ENCODE results near the gene SLC24A3. TPM values are rescaled to one million over a fixed set of nuclear protein-coding genes. Genes with fewer than 3 reads are reported as not detected.

The SLC24A3 gene
- total RNA-seq, 1 experiment from 2014 or later, result 0.14 TPM

GRCh38 chr20:19446246-19446645 is 233.8 kb downstream of the SLC24A3 start:
- ChIA-PET CTCF (no interaction called here), POLR2A (no interaction called here)
- no peak overlapping the region for H3K4me3 ChIP-seq (ENCODE audit: low read depth, low read length)
- intact Hi-C loops (cut with micrococcal nuclease; ENCODE audit: unreplicated experiment), result no loop called here
- no peaks in the 10 kb centered on the region for H3K4me1 Mint-ChIP-seq (ENCODE audit: low read depth, unreplicated experiment)
- no peak overlapping the region for H3K27ac Mint-ChIP-seq (ENCODE audit: unreplicated experiment)
- H3K27me3 Mint-ChIP-seq (ENCODE audit: insufficient read depth, unreplicated experiment), result peaks cover 5% of the 10 kb centered on the region
- no peak for DNase-seq
- no peaks in the 10 kb centered on the region for H3K27me3 ChIP-seq (replicated peaks; ENCODE audit: control insufficient read depth, insufficient read depth, low read length)
- peaks cover 8% of the 10 kb centered on the region for H3K9me3 ChIP-seq
- no peaks in the 10 kb centered on the region for H3K9me3 Mint-ChIP-seq (ENCODE audit: unreplicated experiment)
- H3K4me1 ChIP-seq, result no peaks in the 10 kb centered on the region
- TF ChIP-seq CTCF (IDR thresholded peaks at IDR 0.05; ENCODE audit: insufficient read depth in 1 of 2, low read depth in 1 of 2, low read length in 1 of 2, severe bottlenecking in 1 of 2, unreplicated experiment in 1 of 2), result no peak
- no peaks in the 10 kb centered on the region for H3K36me3 Mint-ChIP-seq (ENCODE audit: insufficient read depth, unreplicated experiment)
- H3K36me3 ChIP-seq (ENCODE audit: control insufficient read depth, insufficient read depth, low read length), result no peaks in the 10 kb centered on the region
- H3K4me3 Mint-ChIP-seq (ENCODE audit: unreplicated experiment), result no peak overlapping the region
- BruUV-seq (replicated peaks), result no TSS peak

GRCh38 chr20:19448632-19449031 is 236.2 kb downstream of the SLC24A3 start:
- intact Hi-C loops (cut with micrococcal nuclease; ENCODE audit: unreplicated experiment), result no loop called here

GRCh38 chr20:19449051-19449450 is 236.6 kb downstream of the SLC24A3 start:
- H3K4me1 ChIP-seq, result no peaks in the 10 kb centered on the region
- H3K36me3 ChIP-seq (ENCODE audit: control insufficient read depth, insufficient read depth, low read length), result no peaks in the 10 kb centered on the region
- intact Hi-C loops (cut with micrococcal nuclease; ENCODE audit: unreplicated experiment), result no loop called here
- H3K4me1 Mint-ChIP-seq (ENCODE audit: low read depth, unreplicated experiment), result no peaks in the 10 kb centered on the region
- ChIA-PET POLR2A (no interaction called here), CTCF (no interaction called here)
- H3K36me3 Mint-ChIP-seq (ENCODE audit: insufficient read depth, unreplicated experiment), result no peaks in the 10 kb centered on the region
- peaks cover 5% of the 10 kb centered on the region for H3K27me3 Mint-ChIP-seq (ENCODE audit: insufficient read depth, unreplicated experiment)
- H3K9me3 Mint-ChIP-seq (ENCODE audit: unreplicated experiment), result no peaks in the 10 kb centered on the region
- H3K9me3 ChIP-seq, result no peaks in the 10 kb centered on the region
- no peak overlapping the region for H3K4me3 ChIP-seq (ENCODE audit: low read depth, low read length)
- BruUV-seq (replicated peaks), result no TSS peak
- no peak overlapping the region for H3K4me3 Mint-ChIP-seq (ENCODE audit: unreplicated experiment)
- no peaks in the 10 kb centered on the region for H3K27me3 ChIP-seq (replicated peaks; ENCODE audit: control insufficient read depth, insufficient read depth, low read length)
- no peak overlapping the region for H3K27ac Mint-ChIP-seq (ENCODE audit: unreplicated experiment)
- DNase-seq, result no peak
- TF ChIP-seq CTCF (IDR thresholded peaks at IDR 0.05; ENCODE audit: insufficient read depth in 1 of 2, low read depth in 1 of 2, low read length in 1 of 2, severe bottlenecking in 1 of 2, unreplicated experiment in 1 of 2), result no peak

More at GRCh38 chr20:19448632-19449031, 236.2 kb downstream of the SLC24A3 start:
- no peak overlapping the region for H3K4me3 ChIP-seq (ENCODE audit: low read depth, low read length)
- DNase-seq, result no peak
- no TSS peak for BruUV-seq (replicated peaks)
- H3K27me3 ChIP-seq (replicated peaks; ENCODE audit: control insufficient read depth, insufficient read depth, low read length), result no peaks in the 10 kb centered on the region
- H3K4me1 ChIP-seq, result no peaks in the 10 kb centered on the region
- peaks cover 5% of the 10 kb centered on the region for H3K27me3 Mint-ChIP-seq (ENCODE audit: insufficient read depth, unreplicated experiment)
- H3K27ac Mint-ChIP-seq (ENCODE audit: unreplicated experiment), result no peak overlapping the region
- ChIA-PET POLR2A (no interaction called here), CTCF (no interaction called here)
- no peaks in the 10 kb centered on the region for H3K36me3 Mint-ChIP-seq (ENCODE audit: insufficient read depth, unreplicated experiment)
- H3K9me3 Mint-ChIP-seq (ENCODE audit: unreplicated experiment), result no peaks in the 10 kb centered on the region
- H3K9me3 ChIP-seq, result no peaks in the 10 kb centered on the region
- TF ChIP-seq CTCF (IDR thresholded peaks at IDR 0.05; ENCODE audit: insufficient read depth in 1 of 2, low read depth in 1 of 2, low read length in 1 of 2, severe bottlenecking in 1 of 2, unreplicated experiment in 1 of 2), result no peak
- H3K36me3 ChIP-seq (ENCODE audit: control insufficient read depth, insufficient read depth, low read length), result no peaks in the 10 kb centered on the region
- no peaks in the 10 kb centered on the region for H3K4me1 Mint-ChIP-seq (ENCODE audit: low read depth, unreplicated experiment)
- H3K4me3 Mint-ChIP-seq (ENCODE audit: unreplicated experiment), result no peak overlapping the region
